PC-9 (cell line): ENCODE data around the gene ZDHHC14. TPM values are rescaled to one million over a fixed set of nuclear protein-coding genes. Genes with fewer than 3 reads are reported as not detected.

Source experiments
- BruUV-seq: library from RNA; stranded (reverse); fragments of 400-500 nt; replicated peaks from 2 replicates; lab custom pipeline; 2021; lab: Mats Ljungman, UMichigan
- CTCF ChIA-PET: fragments of 300-600 bp; sonication (Branson Sonifier 250); formaldehyde crosslinking; loops from one replicate; lab custom pipeline; 2022; ENCODE audit warnings: antibody characterized with exemption; lab: Charles Lee
- POLR2A ChIA-PET: fragments of 300-600 bp; sonication (Branson Sonifier 250); formaldehyde crosslinking; loops from one replicate; lab custom pipeline; 2022; ENCODE audit warnings: antibody characterized with exemption; ENCODE audit not compliant: unreplicated experiment; lab: Charles Lee
- DNase-seq, 2 experiments: peaks; one replicate each; pipeline versions ENCODE4 v3.0.0 to v3.0.0-alpha.2; 2015 to 2022; ENCODE audit warnings: mixed read lengths in 1 of 2
- H2AFZ ChIP-seq: fragments of 200-600 bp; sonication (generic); 2 replicates; pipeline ENCODE4 v1.8.1; 2017; ENCODE audit warnings: antibody characterized with exemption
- H3F3A ChIP-seq: fragments of 200-600 bp; sonication (generic); 2 replicates; pipeline ENCODE4 v1.8.1; 2017; ENCODE audit warnings: antibody characterized with exemption, mild to moderate bottlenecking, low read depth; ENCODE audit not compliant: insufficient read depth
- H3K27ac ChIP-seq: fragments of 200-600 bp; sonication (generic); 2 replicates; pipeline ENCODE4 v1.6.1; 2016; ENCODE audit warnings: mixed run types
- H3K27me3 ChIP-seq: fragments of 200-600 bp; sonication (generic); 2 replicates; pipeline ENCODE4 v1.6.1; 2016; ENCODE audit warnings: low read depth, mixed run types; ENCODE audit not compliant: insufficient read depth
- H3K36me3 ChIP-seq: fragments of 200-600 bp; sonication (generic); 2 replicates; pipeline ENCODE4 v1.6.1; 2016; ENCODE audit warnings: low read depth, mixed run types
- H3K4me1 ChIP-seq: fragments of 200-600 bp; sonication (generic); replicated peaks from 2 replicates; pipeline ENCODE4 v1.6.1; 2016; ENCODE audit warnings: mixed run types; ENCODE audit not compliant: insufficient read depth
- H3K4me2 ChIP-seq: fragments of 200-600 bp; sonication (generic); 2 replicates; pipeline ENCODE4 v1.6.1; 2017; ENCODE audit warnings: mixed run types
- H3K4me3 ChIP-seq: fragments of 200-600 bp; sonication (generic); 2 replicates; pipeline ENCODE4 v1.6.1; 2016; ENCODE audit warnings: mixed run types
- H3K79me2 ChIP-seq: fragments of 200-600 bp; sonication (generic); 2 replicates; pipeline ENCODE4 v1.6.1; 2017; ENCODE audit warnings: low read depth, mixed run types
- H3K9me2 ChIP-seq: fragments of 200-600 bp; sonication (generic); 2 replicates; pipeline ENCODE4 v1.8.1; 2017; ENCODE audit warnings: mild to moderate bottlenecking; ENCODE audit not compliant: insufficient read depth
- H3K9me3 ChIP-seq: fragments of 200-600 bp; sonication (generic); 2 replicates; pipeline ENCODE4 v1.8.1; 2016; ENCODE audit warnings: low read depth; ENCODE audit not compliant: insufficient read depth
- H4K20me1 ChIP-seq: fragments of 200-600 bp; sonication (generic); 2 replicates; pipeline ENCODE4 v1.8.1; 2017; ENCODE audit not compliant: insufficient read depth
- EZH2 ChIP-seq: fragments of 200-600 bp; sonication (generic); IDR thresholded peaks from 2 replicates; pipeline ENCODE4 v1.8.0; 2017; ENCODE audit warnings: antibody characterized with exemption, low read depth
- intact Hi-C: fragments of 100-400 bp; cut with micrococcal nuclease; formaldehyde crosslinking; loops from one replicate; pipeline ENCODE4 v1.10.0; 2022; ENCODE audit not compliant: unreplicated experiment
- total RNA-seq: library from RNA; stranded (reverse); gene quantifications from 2 replicates; pipeline ENCODE4 v1.2.3, GENCODE V29; 2021
- TF ChIP-seq, protein P1 (sequence below): fragments of 200-600 bp; sonication (generic); conservative IDR thresholded peaks from 2 replicates; pipeline ENCODE4 v1.6.1; 2017; ENCODE audit warnings: mixed run types, antibody characterized with exemption, mild to moderate bottlenecking, moderate library complexity

ZDHHC14 gene
- total RNA-seq, 1 experiment from 2014 or later, result 5.6 TPM

DNA sequence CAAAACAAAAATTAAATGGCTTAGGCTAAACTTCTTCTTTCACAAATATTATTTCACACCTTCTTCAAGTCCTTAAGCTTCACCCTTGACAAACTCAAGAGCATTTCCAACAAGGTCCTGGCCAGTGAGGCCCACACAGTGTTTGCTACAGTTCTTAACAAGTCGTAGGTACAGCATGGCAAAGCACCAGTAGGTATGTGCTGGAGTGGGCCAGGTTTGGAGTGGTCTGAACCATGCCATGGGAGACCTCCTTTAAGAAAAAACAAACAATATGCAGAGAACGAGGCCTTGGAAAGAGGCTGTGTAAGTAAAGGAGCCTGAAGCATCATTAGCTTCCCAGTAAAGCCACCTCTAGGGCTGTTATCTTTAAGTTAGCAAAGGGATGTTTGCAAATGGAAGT, 287.7 kb downstream of the ZDHHC14 start:
- Histone ChIP-seq H3K4me1 (no peaks in the 10 kb centered on the region), H3K9me3 (no peaks in the 10 kb centered on the region), H3K79me2 (no peaks in the 10 kb centered on the region), H3F3A (no peaks in the 10 kb centered on the region), H3K27ac (no peak overlapping the region), H3K36me3 (no peaks in the 10 kb centered on the region), H4K20me1 (no peaks in the 10 kb centered on the region), H3K9me2 (no peaks in the 10 kb centered on the region), H3K4me2 (no peak overlapping the region), H3K4me3 (no peak overlapping the region), H2AFZ (no peak overlapping the region), H3K27me3 (no peaks in the 10 kb centered on the region)
- BruUV-seq, result no TSS peak
- CTCF ChIA-PET, result no interaction called here
- POLR2A ChIA-PET, result no interaction called here
- DNase-seq, result no peak
- TF ChIP-seq EZH2, result no peak
- TF ChIP-seq, protein P1, sequence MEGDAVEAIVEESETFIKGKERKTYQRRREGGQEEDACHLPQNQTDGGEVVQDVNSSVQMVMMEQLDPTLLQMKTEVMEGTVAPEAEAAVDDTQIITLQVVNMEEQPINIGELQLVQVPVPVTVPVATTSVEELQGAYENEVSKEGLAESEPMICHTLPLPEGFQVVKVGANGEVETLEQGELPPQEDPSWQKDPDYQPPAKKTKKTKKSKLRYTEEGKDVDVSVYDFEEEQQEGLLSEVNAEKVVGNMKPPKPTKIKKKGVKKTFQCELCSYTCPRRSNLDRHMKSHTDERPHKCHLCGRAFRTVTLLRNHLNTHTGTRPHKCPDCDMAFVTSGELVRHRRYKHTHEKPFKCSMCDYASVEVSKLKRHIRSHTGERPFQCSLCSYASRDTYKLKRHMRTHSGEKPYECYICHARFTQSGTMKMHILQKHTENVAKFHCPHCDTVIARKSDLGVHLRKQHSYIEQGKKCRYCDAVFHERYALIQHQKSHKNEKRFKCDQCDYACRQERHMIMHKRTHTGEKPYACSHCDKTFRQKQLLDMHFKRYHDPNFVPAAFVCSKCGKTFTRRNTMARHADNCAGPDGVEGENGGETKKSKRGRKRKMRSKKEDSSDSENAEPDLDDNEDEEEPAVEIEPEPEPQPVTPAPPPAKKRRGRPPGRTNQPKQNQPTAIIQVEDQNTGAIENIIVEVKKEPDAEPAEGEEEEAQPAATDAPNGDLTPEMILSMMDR, result no peak
- intact Hi-C loops, result loop anchor here (10.0 kb wide), 1 partner anchor 206 kb away; no protein-coding TSS in a partner anchor

DNA sequence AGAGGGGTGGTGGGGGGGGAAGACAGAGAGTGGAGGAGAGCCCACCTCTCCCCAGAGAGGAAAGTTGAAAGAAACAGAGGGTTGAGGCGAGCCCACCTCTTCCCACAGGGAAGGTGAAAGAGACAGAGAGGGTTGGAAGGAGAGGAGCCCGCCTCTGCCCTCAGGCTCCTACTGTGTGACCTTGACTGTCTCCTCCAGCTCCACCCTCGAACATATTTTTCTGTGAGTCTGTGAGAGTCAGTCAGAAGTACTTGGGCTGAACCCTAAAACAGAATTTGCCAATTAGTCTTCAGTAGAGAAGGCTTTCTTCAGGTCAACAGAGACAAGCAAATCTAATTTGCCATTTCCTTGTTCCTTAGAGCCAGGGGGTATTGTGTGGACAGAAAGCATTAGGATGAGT, 288.3 kb downstream of the ZDHHC14 start:
- Histone ChIP-seq H3K27ac (no peak overlapping the region), H3K4me1 (no peaks in the 10 kb centered on the region), H3K79me2 (no peaks in the 10 kb centered on the region), H3F3A (no peaks in the 10 kb centered on the region), H3K4me3 (no peak overlapping the region), H3K27me3 (no peaks in the 10 kb centered on the region), H3K4me2 (no peak overlapping the region), H3K36me3 (no peaks in the 10 kb centered on the region), H4K20me1 (no peaks in the 10 kb centered on the region), H3K9me3 (no peaks in the 10 kb centered on the region), H2AFZ (no peak overlapping the region), H3K9me2 (no peaks in the 10 kb centered on the region)
- ChIA-PET POLR2A (no interaction called here), CTCF (interaction anchor here (0.5 kb wide), 1 partner anchor 160 kb away, joined by 3 read pairs; no protein-coding TSS in a partner anchor)
- intact Hi-C loops, result loop anchor here (10.0 kb wide), 1 partner anchor 205 kb away; no protein-coding TSS in a partner anchor
- TF ChIP-seq, protein P1, result no peak
- no peak for TF ChIP-seq EZH2
- DNase-seq, result no peak
- no TSS peak for BruUV-seq

DNA sequence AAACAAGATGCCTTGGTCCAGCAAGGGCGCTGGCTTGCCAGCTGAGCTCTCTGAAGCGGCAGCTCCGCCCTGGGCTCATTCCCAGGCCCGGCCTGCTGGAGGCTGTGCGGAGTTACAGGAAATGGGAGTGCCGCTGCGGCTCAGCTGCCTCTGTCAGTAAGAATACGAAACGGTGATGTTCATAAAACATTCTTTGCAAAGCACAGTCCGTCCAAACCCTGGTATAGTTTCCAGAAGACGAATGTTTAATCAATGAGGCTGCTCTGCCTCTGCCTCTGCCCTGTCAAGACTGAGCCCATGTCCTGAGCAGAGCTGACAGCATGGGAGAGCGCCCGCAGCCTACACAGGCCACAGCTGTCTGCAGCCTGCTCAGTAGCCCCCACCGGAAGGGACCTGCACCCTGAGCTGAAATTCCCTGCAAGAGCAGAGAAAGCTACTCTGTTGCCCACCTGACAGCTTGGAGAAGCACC, 288.8 kb downstream of the ZDHHC14 start:
- DNase-seq, result no peak
- Histone ChIP-seq H3K27me3 (no peaks in the 10 kb centered on the region), H3K9me3 (no peaks in the 10 kb centered on the region), H3K4me1 (no peaks in the 10 kb centered on the region), H3K4me3 (no peak overlapping the region), H3K27ac (no peak overlapping the region), H2AFZ (no peak overlapping the region), H4K20me1 (no peaks in the 10 kb centered on the region), H3F3A (no peaks in the 10 kb centered on the region), H3K9me2 (no peaks in the 10 kb centered on the region), H3K4me2 (no peak overlapping the region), H3K79me2 (no peaks in the 10 kb centered on the region), H3K36me3 (no peaks in the 10 kb centered on the region)
- no TSS peak for BruUV-seq
- intact Hi-C loops, result loop anchor here (10.0 kb wide), 1 partner anchor 205 kb away; no protein-coding TSS in a partner anchor
- ChIA-PET CTCF (no interaction called here), POLR2A (no interaction called here)
- TF ChIP-seq EZH2, result no peak
- TF ChIP-seq, protein P1, result no peak
